Ovary (tissue), 9 donors: ENCODE results near the gene SHC4. TPM values are rescaled to one million over a fixed set of nuclear protein-coding genes. Genes with fewer than 3 reads are reported as not detected.
"Not testable (repeated sequence)": the region's sequence is repeated elsewhere in the genome, so short reads cannot be mapped to it uniquely, and the experiment has no call there.

ENCODE experiments used
- DNase-seq, 5 donors: peaks; one replicate each; pipeline ENCODE4 v3.0.0-alpha.2; 2019 to 2020
- H3K27ac ChIP-seq, 2 donors: fragments of 200-600 bp; one replicate each; pipeline versions ENCODE4 v1.5.1 to v1.8.0; 2019 to 2022
- H3K27me3 ChIP-seq: fragments of 200-600 bp; one replicate; pipeline ENCODE4 v1.8.0; 2022
- H3K36me3 ChIP-seq: fragments of 200-600 bp; sonication (generic); one replicate; pipeline ENCODE4 v1.5.1; 2019
- H3K4me1 ChIP-seq: one replicate; pipeline ENCODE4 v1.8.1; 2013; ENCODE audit warnings: mild to moderate bottlenecking, moderate library complexity; ENCODE audit not compliant: insufficient read depth
- H3K4me3 ChIP-seq: fragments of 200-600 bp; sonication (generic); one replicate; pipeline ENCODE4 v1.5.1; 2017
- H3K9me3 ChIP-seq, 2 donors: fragments of 200-600 bp in 1 of 2; sonication (generic) in 1 of 2; one replicate each; pipeline versions ENCODE4 v1.5.1 to v1.8.1; 2013 to 2019; ENCODE audit warnings: mild to moderate bottlenecking in 1 of 2, moderate library complexity in 1 of 2
- EP300 ChIP-seq: sonication (generic); formaldehyde crosslinking; IDR thresholded peaks from one replicate; pipeline ENCODE4 v1.6.1; 2017; ENCODE audit warnings: antibody characterized with exemption
- POLR2A ChIP-seq: fragments of 450-650 bp; IDR thresholded peaks from one replicate; pipeline ENCODE4 v1.6.1; 2017; ENCODE audit warnings: antibody characterized with exemption, mild to moderate bottlenecking, moderate library complexity
- WGBS, 3 donors: extraction: QIAGEN DNeasy Blood & Tissue Kit in 1 of 3; methylation state at CpG; one replicate each; pipeline versions ENCODE4 v1.1.5 to v1.1.7; 2013 to 2017; 5-methylcytosine and 5-hydroxymethylcytosine counted together
- intact Hi-C, 4 donors: fragments of 100-400 bp; cut with DNase I; formaldehyde crosslinking; loops; one replicate each; pipeline versions ENCODE4 v1.11.0 to v1.15.1; 2022 to 2023
- polyA plus RNA-seq, 2 donors: library from polyadenylated mRNA; stranded (reverse); fragments of 200-250 nt in 1 of 2; fragments of 350-450 nt in 1 of 2; fragmentation: Illumina TruSeq in 1 of 2; extraction: RNeasy Lipid Tissue Mini Kit (QIAGEN cat#74804) in 1 of 2; gene quantifications; one replicate each; pipeline ENCODE4 v1.2.3, GENCODE V29; 2013 to 2014
- total RNA-seq, 7 donors: library from RNA; depleted of rRNA in 2 of 7; stranded (reverse); fragments of >200 nt in 2 of 7; fragmentation: NEBNext Ultra II Directional in 3 of 7; extraction: Animal tissue kit (Norgen Biotek cat#: 25700) in 3 of 7; gene quantifications; one replicate each; pipeline versions ENCODE4 v1.1.0 to v1.2.4, GENCODE V29; 2016 to 2023
- TF ChIP-seq, protein P1 (sequence below), 3 donors: fragments of 450-650 bp in 2 of 3; fragments of 200-600 bp in 1 of 3; IDR thresholded peaks; one replicate each; pipeline versions ENCODE4 v1.5.1 to v1.8.0; 2016 to 2022; ENCODE audit warnings: antibody characterized with exemption in 3 of 3, mild to moderate bottlenecking in 1 of 3
- donor health status: DM: no; HTN: no; CAD: no; lungs with moderate emphysema.
- donor health status: DM: no; HTN: no; CAD: no.
- donor health status: Bipolar disorder and iron deficiency.
- donor health status: DM: yes; HTN: yes; CAD: no.
- donor health status: DM: no; HTN: no; CAD: no.
- donor health status: DM: yes; HTN: yes; CAD: no.

SHC4 gene
- total and polyA plus RNA-seq, 9 donors, result 0.10 to 1.8 (median 0.35) TPM

DNA sequence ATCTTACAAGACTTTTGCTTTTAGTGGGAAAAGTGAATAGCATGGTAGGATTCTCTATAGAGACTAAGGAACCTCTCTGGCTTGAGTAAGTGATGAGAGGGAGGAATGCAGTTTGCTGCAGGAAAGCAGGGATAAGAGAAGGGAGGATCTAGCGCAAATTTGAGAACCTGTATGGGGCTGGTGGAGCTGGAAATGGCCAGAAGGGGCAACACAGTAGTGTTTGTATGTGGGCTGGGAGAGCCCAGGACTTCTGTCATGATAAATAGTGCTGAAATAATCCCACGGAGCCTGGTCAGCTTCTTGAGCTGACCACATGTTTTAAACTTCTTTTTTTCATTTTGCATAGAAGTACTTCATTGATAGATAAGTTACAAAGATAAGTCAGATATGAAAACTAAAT, 11.2 kb upstream of the SHC4 start:
- Histone ChIP-seq H3K4me3 (no peak overlapping the region), H3K9me3 (no peaks in the 10 kb centered on the region), H3K36me3 (no peaks in the 10 kb centered on the region), H3K27me3 (no peaks in the 10 kb centered on the region), H3K27ac (no peak overlapping the region), H3K4me1 (peaks cover 3% of the 10 kb centered on the region)
- WGBS, 3 donors, result 30 to 46% (median 36%) methylated on average over 2 of the region's 2 CpGs
- DNase-seq, result no peak
- intact Hi-C loops, result no loop called here
- TF ChIP-seq EP300, result no peak
- TF ChIP-seq, protein P1, sequence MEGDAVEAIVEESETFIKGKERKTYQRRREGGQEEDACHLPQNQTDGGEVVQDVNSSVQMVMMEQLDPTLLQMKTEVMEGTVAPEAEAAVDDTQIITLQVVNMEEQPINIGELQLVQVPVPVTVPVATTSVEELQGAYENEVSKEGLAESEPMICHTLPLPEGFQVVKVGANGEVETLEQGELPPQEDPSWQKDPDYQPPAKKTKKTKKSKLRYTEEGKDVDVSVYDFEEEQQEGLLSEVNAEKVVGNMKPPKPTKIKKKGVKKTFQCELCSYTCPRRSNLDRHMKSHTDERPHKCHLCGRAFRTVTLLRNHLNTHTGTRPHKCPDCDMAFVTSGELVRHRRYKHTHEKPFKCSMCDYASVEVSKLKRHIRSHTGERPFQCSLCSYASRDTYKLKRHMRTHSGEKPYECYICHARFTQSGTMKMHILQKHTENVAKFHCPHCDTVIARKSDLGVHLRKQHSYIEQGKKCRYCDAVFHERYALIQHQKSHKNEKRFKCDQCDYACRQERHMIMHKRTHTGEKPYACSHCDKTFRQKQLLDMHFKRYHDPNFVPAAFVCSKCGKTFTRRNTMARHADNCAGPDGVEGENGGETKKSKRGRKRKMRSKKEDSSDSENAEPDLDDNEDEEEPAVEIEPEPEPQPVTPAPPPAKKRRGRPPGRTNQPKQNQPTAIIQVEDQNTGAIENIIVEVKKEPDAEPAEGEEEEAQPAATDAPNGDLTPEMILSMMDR (IDR thresholded peaks at IDR 0.05), result no peak
- no peak for TF ChIP-seq POLR2A

DNA sequence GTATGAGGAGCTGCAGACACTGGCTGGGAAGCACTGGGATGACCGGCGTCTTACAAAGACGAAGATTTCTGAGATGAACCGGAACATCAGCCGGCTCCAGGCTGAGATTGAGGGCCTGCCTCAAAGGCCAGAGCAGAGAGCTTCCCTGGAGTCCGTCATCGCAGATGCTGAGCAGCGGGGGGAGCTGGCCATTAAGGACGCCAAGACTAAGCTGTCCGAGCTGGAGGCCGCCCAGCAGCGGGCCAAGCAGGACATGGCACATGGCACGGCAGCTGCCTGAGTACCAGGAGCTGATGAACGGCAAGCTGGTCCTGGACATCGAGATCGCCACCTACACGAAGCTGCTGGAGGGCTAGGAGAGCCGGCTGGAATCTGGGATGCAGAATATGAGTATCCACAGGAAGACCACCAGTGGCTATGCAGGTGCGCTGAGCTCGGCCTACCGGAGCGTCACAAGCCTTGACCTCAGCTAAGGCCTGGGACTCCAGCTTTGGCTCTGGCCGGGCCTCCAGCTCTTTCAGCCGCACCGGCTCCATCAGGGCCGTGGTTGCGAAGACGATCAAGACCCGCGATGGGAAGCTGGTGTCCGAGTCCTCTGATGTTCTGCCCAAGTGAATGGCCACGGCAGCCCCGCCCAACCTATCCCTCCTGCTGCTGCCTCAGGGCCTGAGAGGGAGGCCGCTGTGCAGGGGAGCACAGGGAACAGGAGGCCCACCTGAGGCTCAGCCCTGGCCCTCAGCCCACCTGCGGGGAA, 9.2 kb upstream of the SHC4 start:
- no peaks in the 10 kb centered on the region for H3K27me3 ChIP-seq
- intact Hi-C loops, result no loop called here
- 92 to 95% (median 92%) methylated on average over 35 of the region's 35 CpGs for WGBS, 3 donors
- TF ChIP-seq POLR2A (no peak), EP300 (no peak)
- TF ChIP-seq, protein P1 (IDR thresholded peaks at IDR 0.05), result no peak
- H3K36me3 ChIP-seq, result no peaks in the 10 kb centered on the region
- H3K4me3 ChIP-seq, result no peak overlapping the region
- H3K4me1 ChIP-seq, result peaks cover 3% of the 10 kb centered on the region
- H3K9me3 ChIP-seq, result no peaks in the 10 kb centered on the region
- H3K27ac ChIP-seq, result no peak overlapping the region
- DNase-seq, result no peak

DNA sequence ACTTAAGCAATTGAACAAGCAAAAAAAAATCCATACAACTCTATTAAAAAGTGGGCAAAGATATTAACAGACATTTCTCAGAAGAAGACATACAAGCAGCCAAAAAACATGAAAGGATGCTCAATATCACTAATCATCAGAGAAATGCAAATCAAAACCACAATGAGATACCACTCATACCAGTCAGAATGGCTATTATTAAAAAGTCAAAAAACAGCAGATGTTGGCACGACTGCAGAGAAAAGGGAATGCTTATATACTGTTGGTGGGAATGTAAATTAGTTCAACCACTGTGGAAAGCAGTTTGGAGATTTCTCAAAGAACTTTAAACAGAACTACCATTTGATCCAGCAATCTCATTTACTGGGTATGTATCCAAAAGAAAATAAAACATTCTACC, 7.2 kb upstream of the SHC4 start:
- H3K4me3 ChIP-seq, H3K36me3 ChIP-seq, H3K4me1 ChIP-seq, H3K27me3 ChIP-seq, DNase-seq, H3K9me3 ChIP-seq, H3K27ac ChIP-seq, intact Hi-C loops: not testable (repeated sequence)
- 47 to 77% (median 62%) methylated on average over 1 of the region's 1 CpG for WGBS, 3 donors

DNA sequence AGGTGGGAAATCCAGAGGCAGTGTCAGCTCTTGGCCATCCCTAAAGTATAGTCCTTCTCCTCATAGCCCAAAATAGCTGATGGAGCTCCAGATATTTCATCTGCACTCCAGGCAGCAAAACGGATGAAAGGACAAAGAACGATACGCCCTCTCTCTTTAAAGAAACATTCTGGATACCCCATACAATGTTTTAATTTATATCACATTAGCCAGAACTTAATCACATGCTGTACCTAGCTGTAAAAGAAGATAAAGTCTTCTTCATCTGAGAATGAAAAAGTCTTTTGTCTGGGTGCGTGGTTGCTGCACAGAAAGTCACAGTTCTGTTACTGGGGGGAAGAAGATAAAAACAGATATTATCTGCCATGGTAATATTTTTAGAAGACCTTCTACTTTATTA, 4.3 kb upstream of the SHC4 start:
- DNase-seq, result no peak
- Histone ChIP-seq H3K9me3 (no peaks in the 10 kb centered on the region), H3K36me3 (no peaks in the 10 kb centered on the region), H3K27ac (no peak overlapping the region), H3K27me3 (no peaks in the 10 kb centered on the region), H3K4me1 (no peaks in the 10 kb centered on the region), H3K4me3 (no peak overlapping the region)
- TF ChIP-seq POLR2A, result no peak
- TF ChIP-seq EP300, result no peak
- TF ChIP-seq, protein P1 (IDR thresholded peaks at IDR 0.05), result no peak
- WGBS, 3 donors, result 78 to 85% (median 79%) methylated on average over 4 of the region's 4 CpGs
- intact Hi-C loops, result loop anchor here in 1 of 4 donors (10.0 kb wide), 1 partner anchor 63 kb away; no protein-coding TSS in a partner anchor

DNA sequence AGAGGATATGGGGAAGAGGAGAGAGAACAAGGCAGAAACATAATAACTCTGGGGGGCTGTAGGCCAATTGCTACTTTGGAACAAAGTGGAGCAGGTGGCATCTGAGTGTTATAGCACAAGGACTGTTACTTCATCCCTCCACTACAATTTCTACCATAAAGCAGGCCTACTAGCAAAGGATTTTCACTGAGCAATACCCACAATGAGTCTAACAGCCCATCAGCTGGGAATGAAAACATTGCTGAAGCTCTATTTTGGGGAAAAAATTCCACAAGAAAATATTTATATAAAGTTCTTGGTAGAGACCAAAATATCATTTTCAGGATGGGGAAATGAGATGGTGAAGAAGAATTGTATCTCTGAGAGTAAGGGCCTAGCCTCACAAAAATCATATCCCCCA, 3.6 kb upstream of the SHC4 start:
- intact Hi-C loops, result loop anchor here in 1 of 4 donors (10.0 kb wide), 1 partner anchor 63 kb away; no protein-coding TSS in a partner anchor
- no peaks in the 10 kb centered on the region for H3K27me3 ChIP-seq
- no peaks in the 10 kb centered on the region for H3K36me3 ChIP-seq
- H3K4me1 ChIP-seq, result peaks cover 2% of the 10 kb centered on the region
- H3K9me3 ChIP-seq, result no peaks in the 10 kb centered on the region
- TF ChIP-seq POLR2A (no peak), EP300 (no peak)
- TF ChIP-seq, protein P1 (IDR thresholded peaks at IDR 0.05), result no peak
- H3K27ac ChIP-seq, result no peak overlapping the region
- H3K4me3 ChIP-seq, result no peak overlapping the region
- DNase-seq, result no peak
